HG03460 (cell line): ENCODE data around the gene SDHAF3.
"Not testable (repeated sequence)": the region's sequence is repeated elsewhere in the genome, so short reads cannot be mapped to it uniquely, and the experiment has no call there.

Source experiments
- ATAC-seq: cut with Tn5 transposase; IDR thresholded peaks from one replicate; pipeline ENCODE4 v1.9.1; 2021; ENCODE audit not compliant: unreplicated experiment

The SDHAF3 gene

GRCh38 chr7:97117372-97118188, at the start of gene SDHAF3:
SDHAF3 (plus strand) TSS chr7:97117698; CDS start chr7:97117724, 26 bp downstream.
- ATAC-seq: peak; percentile 93

GRCh38 chr7:97072025-97072424, 45.5 kb upstream of the SDHAF3 start:
- ATAC-seq: not testable (repeated sequence)

- no peak for ATAC-seq
Observed at GRCh38 chr7:97075928-97076327, 41.6 kb upstream of the SDHAF3 start.

GRCh38 chr7:97078023-97078969, 39.2 kb upstream of the SDHAF3 start:
- ATAC-seq: peak; percentile 71

GRCh38 chr7:97079300-97079699, 38.2 kb upstream of the SDHAF3 start:
- ATAC-seq: no peak

- ATAC-seq: no peak
Observed at GRCh38 chr7:97081521-97082300, 35.8 kb upstream of the SDHAF3 start.

GRCh38 chr7:97088364-97088763, 29.1 kb upstream of the SDHAF3 start:
- no peak for ATAC-seq

GRCh38 chr7:97089771-97090170, 27.7 kb upstream of the SDHAF3 start:
- no peak for ATAC-seq

- no peak for ATAC-seq
Observed at GRCh38 chr7:97090761-97091353, 26.6 kb upstream of the SDHAF3 start.

- no peak for ATAC-seq
Observed at GRCh38 chr7:97094284-97094930, 23.1 kb upstream of the SDHAF3 start.

GRCh38 chr7:97096037-97096436, 21.5 kb upstream of the SDHAF3 start:
- no peak for ATAC-seq

- no peak for ATAC-seq
Observed at GRCh38 chr7:97096661-97097060, 20.8 kb upstream of the SDHAF3 start.

GRCh38 chr7:97104719-97105238, 12.7 kb upstream of the SDHAF3 start:
- ATAC-seq: peak; percentile 99

- no peak for ATAC-seq
Observed at GRCh38 chr7:97107192-97107800, 10.2 kb upstream of the SDHAF3 start.

GRCh38 chr7:97116308-97116707, 1.2 kb upstream of the SDHAF3 start:
- peak; percentile 22 for ATAC-seq

GRCh38 chr7:97117035-97117371, 495 bp upstream of the SDHAF3 start:
- ATAC-seq: no peak

GRCh38 chr7:97118306-97118917, 914 bp downstream of the SDHAF3 start:
- ATAC-seq: no peak

GRCh38 chr7:97119747-97120146, 2.2 kb downstream of the SDHAF3 start:
- ATAC-seq: no peak
